ENCODE measurements around the gene PRRC2B.

DNA sequence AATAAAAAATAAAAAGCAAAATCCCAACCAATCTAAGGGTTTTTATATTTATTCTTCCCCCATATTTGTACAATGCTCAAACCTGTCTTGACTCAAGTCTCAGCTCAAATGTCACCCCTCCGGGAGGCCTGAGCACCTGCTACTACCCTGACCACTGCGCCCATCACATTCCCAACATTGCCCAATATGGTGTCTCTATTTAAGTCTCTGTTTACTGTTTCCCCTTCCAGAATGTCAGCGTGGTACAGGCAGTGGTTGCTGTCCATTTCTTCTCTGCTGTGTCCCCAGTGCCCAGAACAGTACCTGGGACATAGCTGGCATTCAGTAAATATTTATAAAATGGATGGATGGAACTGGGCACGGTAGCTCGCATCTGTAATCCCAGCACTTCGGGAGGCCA, 47.3 kb upstream of the PRRC2B start:
- TF ChIP-seq EZH2 (optimal IDR thresholded peaks at IDR 0.05; ENCODE audit: low read depth, low read length) (no peak), EZH2phosphoT487 (IDR thresholded peaks at IDR 0.05; ENCODE audit: low read length) (no peak)
